ENCODE results near the gene DCAF5.

GRCh38 chr14:69133206-69134125 lies 19.5 kb downstream of the DCAF5 start:
- TF ChIP-seq CTCF (IDR thresholded peaks at IDR 0.05) = no peak
- no peak for TF ChIP-seq POLR2AphosphoS5 (IDR thresholded peaks at IDR 0.05)
